Right lobe of liver (tissue), 6 donors: ENCODE results near the gene CLEC16A. TPM values are rescaled to one million over a fixed set of nuclear protein-coding genes. Genes with fewer than 3 reads are reported as not detected.

ENCODE experiments used
- ATAC-seq, 4 donors: fragments of 200-7000 bp; cut with Tn5 transposase; one replicate each; pipeline ENCODE4 v1.9.1; 2020; ENCODE audit warnings: mild to moderate bottlenecking in 4 of 4, moderate library complexity in 4 of 4
- DNase-seq, 3 donors: peaks; one replicate each; pipeline ENCODE4 v3.0.0-alpha.2; 2020
- H3K27ac ChIP-seq, 3 donors: fragments of 200-600 bp; one replicate each; pipeline ENCODE4 v1.8.0; 2022
- H3K27me3 ChIP-seq, 2 donors: fragments of 200-600 bp; one replicate each; pipeline ENCODE4 v1.8.0; 2022
- H3K36me3 ChIP-seq, 4 donors: fragments of 200-600 bp; sonication (generic) in 1 of 4; one replicate each; pipeline versions ENCODE4 v1.5.1 to v1.8.0; 2017 to 2022; ENCODE audit warnings: control low read depth in 1 of 4
- H3K4me1 ChIP-seq, 4 donors: fragments of 200-600 bp; sonication (generic) in 1 of 4; one replicate each; pipeline versions ENCODE4 v1.5.1 to v1.8.0; 2017 to 2022; ENCODE audit warnings: control low read depth in 1 of 4
- H3K4me3 ChIP-seq, 3 donors: fragments of 200-600 bp; one replicate each; pipeline ENCODE4 v1.8.0; 2022
- H3K9me3 ChIP-seq, 4 donors: fragments of 200-600 bp; sonication (generic) in 1 of 4; one replicate each; pipeline versions ENCODE4 v1.5.1 to v1.8.0; 2017 to 2022; ENCODE audit warnings: control low read depth in 1 of 4
- CTCF ChIP-seq, 4 donors: fragments of 200-600 bp in 3 of 4; fragments of 450-650 bp in 1 of 4; IDR thresholded peaks; one replicate each; pipeline versions ENCODE4 v1.5.1 to v1.8.0; 2016 to 2022; ENCODE audit warnings: antibody characterized with exemption in 4 of 4, mild to moderate bottlenecking in 2 of 4
- POLR2A ChIP-seq: fragments of 450-650 bp; IDR thresholded peaks from one replicate; pipeline ENCODE4 v1.6.1; 2017; ENCODE audit warnings: antibody characterized with exemption, mild to moderate bottlenecking
- WGBS: methylation state at CpG from one replicate; pipeline ENCODE4 v1.1.6; 2018; ENCODE audit warnings: low coverage, low lambda C conversion rate; ENCODE audit not compliant: insufficient coverage; ENCODE audit errors: missing lambda C conversion rate; 5-methylcytosine and 5-hydroxymethylcytosine counted together
- intact Hi-C, 2 donors: fragments of 100-400 bp; cut with DNase I; formaldehyde crosslinking; loops; one replicate each; pipeline versions ENCODE4 v1.11.2 to v1.14.1; 2022
- total RNA-seq, 6 experiments: library from RNA; depleted of rRNA in 2 of 6; stranded (reverse); fragments of >200 nt in 2 of 6; fragmentation: NEBNext Ultra II Directional in 3 of 6; extraction: Animal tissue kit (Norgen Biotek cat#: 25700) in 3 of 6; gene quantifications; one replicate each; pipeline versions ENCODE4 v1.1.0 to v1.2.4, GENCODE V29; 2016 to 2023
- donor health status: DM: no; HTN: yes; CAD: no.
- donor health status: DM: no; HTN: no; CAD: no.
- donor health status: DM: no; HTN: no; CAD: no.
- donor health status: DM: no; HTN: yes; CAD: no.
- donor health status: DM: no; HTN: yes; CAD: no.

The CLEC16A gene
- total RNA-seq, 6 experiments from 2014 or later: 15.2 to 25.9 (median 19.8) TPM

GRCh38 chr16:11090232-11090631 is 145.9 kb downstream of the CLEC16A start:
- DNase-seq (no peak), ATAC-seq (no peak)
- intact Hi-C loops: no loop called here
- no peaks in the 10 kb centered on the region for H3K4me1 ChIP-seq
- H3K27me3 ChIP-seq: no peaks in the 10 kb centered on the region
- 96% methylated on average over 4 of the region's 6 CpGs for WGBS
- no peak overlapping the region for H3K4me3 ChIP-seq
- no peaks in the 10 kb centered on the region for H3K36me3 ChIP-seq
- no peak overlapping the region for H3K27ac ChIP-seq
- H3K9me3 ChIP-seq: no peaks in the 10 kb centered on the region
- TF ChIP-seq CTCF (IDR thresholded peaks at IDR 0.05): no peak
- TF ChIP-seq POLR2A: no peak

- H3K9me3 ChIP-seq: no peaks in the 10 kb centered on the region
- H3K4me1 ChIP-seq: no peaks in the 10 kb centered on the region
- H3K27me3 ChIP-seq: no peaks in the 10 kb centered on the region
- ATAC-seq: no peak
- no peak for DNase-seq
- H3K4me3 ChIP-seq: no peak overlapping the region
- H3K36me3 ChIP-seq: no peaks in the 10 kb centered on the region
- 83% methylated on average over 8 of the region's 14 CpGs for WGBS
- no peak overlapping the region for H3K27ac ChIP-seq
- intact Hi-C loops: no loop called here
- TF ChIP-seq POLR2A (no peak), CTCF (IDR thresholded peaks at IDR 0.05) (no peak)
Measured at GRCh38 chr16:11091021-11091785, 146.8 kb downstream of the CLEC16A start.

DNA sequence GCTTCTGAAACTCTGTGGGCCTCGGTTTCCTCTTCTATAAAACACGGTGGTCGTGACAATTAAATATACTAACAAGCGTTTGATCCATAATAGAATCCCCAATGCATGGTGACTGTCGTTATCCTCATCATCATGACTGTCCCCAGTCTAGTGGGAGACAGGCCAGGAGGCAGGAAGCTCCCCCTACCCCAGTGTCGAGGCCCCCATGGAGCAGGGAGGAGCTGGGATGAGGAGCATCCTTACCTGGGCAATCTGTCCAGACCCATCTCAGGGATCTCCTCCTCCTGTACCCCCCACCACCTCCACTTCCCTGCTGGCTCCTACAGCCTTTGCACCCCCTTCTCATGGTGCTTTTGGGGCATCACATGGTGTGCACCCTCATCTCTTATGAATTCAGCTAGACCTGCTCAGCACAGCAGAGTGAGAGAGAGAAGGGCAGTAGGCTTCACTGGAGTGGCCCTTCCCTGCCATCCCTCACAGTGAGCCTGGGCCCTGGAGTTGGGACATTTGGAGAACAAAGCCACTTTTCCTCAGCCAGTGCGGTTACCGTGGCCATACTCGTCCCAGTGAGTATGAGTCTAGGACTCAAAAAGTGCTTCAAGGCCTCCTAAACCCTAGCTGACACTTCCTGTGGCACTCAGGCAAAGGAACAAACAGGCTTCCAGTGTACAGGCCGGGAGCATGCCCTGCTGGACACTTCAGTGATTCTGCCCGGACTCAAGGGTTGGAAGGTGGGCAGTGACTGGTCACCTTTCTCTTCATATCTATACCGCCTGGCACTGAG is 148.6 kb downstream of the CLEC16A start:
- no peaks in the 10 kb centered on the region for H3K4me1 ChIP-seq
- H3K9me3 ChIP-seq: no peaks in the 10 kb centered on the region
- intact Hi-C loops: no loop called here
- no peak for ATAC-seq
- WGBS: 81% methylated on average over 10 of the region's 12 CpGs
- no peak overlapping the region for H3K27ac ChIP-seq
- peaks cover 0 to 2% (median 0%) of the 10 kb centered on the region in 4 donors for H3K36me3 ChIP-seq
- no peak for DNase-seq
- H3K4me3 ChIP-seq: no peak overlapping the region
- H3K27me3 ChIP-seq: no peaks in the 10 kb centered on the region
- TF ChIP-seq CTCF (IDR thresholded peaks at IDR 0.05): no peak

GRCh38 chr16:11093572-11094074 is 149.3 kb downstream of the CLEC16A start:
- intact Hi-C loops: no loop called here
- Histone ChIP-seq H3K4me1 (no peaks in the 10 kb centered on the region), H3K27ac (no peak overlapping the region), H3K27me3 (no peaks in the 10 kb centered on the region), H3K4me3 (no peak overlapping the region), H3K9me3 (no peaks in the 10 kb centered on the region), H3K36me3 (peaks cover 0 to 2% (median 0%) of the 10 kb centered on the region in 4 donors)
- 87% methylated on average over 5 of the region's 10 CpGs for WGBS
- DNase-seq (no peak), ATAC-seq (no peak)
- no peak for TF ChIP-seq POLR2A
- TF ChIP-seq CTCF (IDR thresholded peaks at IDR 0.05): no peak
